ENCODE measurements around the gene NRAS.

The NRAS gene

GRCh38 chr1:114741963-114742746, 25.6 kb upstream of the NRAS start:
- no peak overlapping the region for H3K9ac ChIP-seq (ENCODE audit: low read length)
- H3K9me3 ChIP-seq (ENCODE audit: insufficient read depth, low read length) = no peaks in the 10 kb centered on the region
- H3K27me3 ChIP-seq (ENCODE audit: low read length) = no peaks in the 10 kb centered on the region
- peaks cover 77% of the 10 kb centered on the region for H3K36me3 ChIP-seq (ENCODE audit: low read length)
- no peak overlapping the region for H3K4me3 ChIP-seq (ENCODE audit: insufficient read depth, low read length, poor library complexity, severe bottlenecking)
- no peak overlapping the region for H3K4me2 ChIP-seq (ENCODE audit: low read depth, low read length, poor library complexity, severe bottlenecking)
- H2AFZ ChIP-seq (ENCODE audit: low read depth, low read length, severe bottlenecking) = no peak overlapping the region
- no peaks in the 10 kb centered on the region for H3K9me2 ChIP-seq (replicated peaks; ENCODE audit: insufficient read depth, low read length)
- H3F3A ChIP-seq (ENCODE audit: insufficient read depth) = peaks cover 17% of the 10 kb centered on the region; the same call in 1 of the 2 replicates
- TF ChIP-seq, protein P1, sequence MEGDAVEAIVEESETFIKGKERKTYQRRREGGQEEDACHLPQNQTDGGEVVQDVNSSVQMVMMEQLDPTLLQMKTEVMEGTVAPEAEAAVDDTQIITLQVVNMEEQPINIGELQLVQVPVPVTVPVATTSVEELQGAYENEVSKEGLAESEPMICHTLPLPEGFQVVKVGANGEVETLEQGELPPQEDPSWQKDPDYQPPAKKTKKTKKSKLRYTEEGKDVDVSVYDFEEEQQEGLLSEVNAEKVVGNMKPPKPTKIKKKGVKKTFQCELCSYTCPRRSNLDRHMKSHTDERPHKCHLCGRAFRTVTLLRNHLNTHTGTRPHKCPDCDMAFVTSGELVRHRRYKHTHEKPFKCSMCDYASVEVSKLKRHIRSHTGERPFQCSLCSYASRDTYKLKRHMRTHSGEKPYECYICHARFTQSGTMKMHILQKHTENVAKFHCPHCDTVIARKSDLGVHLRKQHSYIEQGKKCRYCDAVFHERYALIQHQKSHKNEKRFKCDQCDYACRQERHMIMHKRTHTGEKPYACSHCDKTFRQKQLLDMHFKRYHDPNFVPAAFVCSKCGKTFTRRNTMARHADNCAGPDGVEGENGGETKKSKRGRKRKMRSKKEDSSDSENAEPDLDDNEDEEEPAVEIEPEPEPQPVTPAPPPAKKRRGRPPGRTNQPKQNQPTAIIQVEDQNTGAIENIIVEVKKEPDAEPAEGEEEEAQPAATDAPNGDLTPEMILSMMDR (IDR thresholded peaks at IDR 0.05; ENCODE audit: insufficient read depth, low read length, poor library complexity, severe bottlenecking) = no peak
- TF ChIP-seq EZH2phosphoT487 (conservative IDR thresholded peaks at IDR 0.05; ENCODE audit: low read length) = no peak
- peaks cover 80% of the 10 kb centered on the region for H4K20me1 ChIP-seq (ENCODE audit: low read depth, low read length)
- H3K79me2 ChIP-seq (ENCODE audit: insufficient read depth, low read length) = peaks cover 98% of the 10 kb centered on the region
- no peak overlapping the region for H3K27ac ChIP-seq (ENCODE audit: low read depth, low read length)

DNA sequence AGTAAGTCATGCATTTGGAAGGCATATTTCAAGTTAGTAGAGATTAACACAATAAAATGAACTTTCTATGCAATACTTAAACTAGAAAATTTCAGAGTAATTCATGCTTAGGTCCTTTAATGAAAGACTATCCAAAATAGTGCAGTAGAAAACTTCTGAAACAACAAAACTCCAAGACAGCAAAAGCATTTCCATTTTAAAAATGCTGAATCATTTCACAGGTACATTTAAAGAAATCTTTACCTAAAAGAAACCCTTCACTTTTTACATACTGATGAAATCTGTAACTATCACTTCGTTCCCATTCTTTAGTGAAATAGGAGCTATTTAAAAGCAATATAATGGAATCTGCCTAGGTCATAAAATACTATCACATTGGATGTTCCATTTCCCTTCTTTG, 23.8 kb upstream of the NRAS start:
- Histone ChIP-seq H4K20me1 (ENCODE audit: low read depth, low read length) (peaks cover 72% of the 10 kb centered on the region), H3K4me3 (ENCODE audit: insufficient read depth, low read length, poor library complexity, severe bottlenecking) (no peak overlapping the region), H2AFZ (ENCODE audit: low read depth, low read length, severe bottlenecking) (no peak overlapping the region), H3K9ac (ENCODE audit: low read length) (no peak overlapping the region), H3K27me3 (ENCODE audit: low read length) (no peaks in the 10 kb centered on the region), H3K9me3 (ENCODE audit: insufficient read depth, low read length) (no peaks in the 10 kb centered on the region), H3K27ac (ENCODE audit: low read depth, low read length) (no peak overlapping the region), H3F3A (ENCODE audit: insufficient read depth) (0 out of 2 replicates have a peak, but pooled peaks cover 10% of the 10 kb centered on the region), H3K79me2 (ENCODE audit: insufficient read depth, low read length) (peaks cover 81% of the 10 kb centered on the region), H3K36me3 (ENCODE audit: low read length) (peaks cover 78% of the 10 kb centered on the region), H3K9me2 (replicated peaks; ENCODE audit: insufficient read depth, low read length) (no peaks in the 10 kb centered on the region), H3K4me2 (ENCODE audit: low read depth, low read length, poor library complexity, severe bottlenecking) (no peak overlapping the region)
- no peak for TF ChIP-seq EZH2phosphoT487 (conservative IDR thresholded peaks at IDR 0.05; ENCODE audit: low read length)
- TF ChIP-seq, protein P1 (IDR thresholded peaks at IDR 0.05; ENCODE audit: insufficient read depth, low read length, poor library complexity, severe bottlenecking) = no peak

DNA sequence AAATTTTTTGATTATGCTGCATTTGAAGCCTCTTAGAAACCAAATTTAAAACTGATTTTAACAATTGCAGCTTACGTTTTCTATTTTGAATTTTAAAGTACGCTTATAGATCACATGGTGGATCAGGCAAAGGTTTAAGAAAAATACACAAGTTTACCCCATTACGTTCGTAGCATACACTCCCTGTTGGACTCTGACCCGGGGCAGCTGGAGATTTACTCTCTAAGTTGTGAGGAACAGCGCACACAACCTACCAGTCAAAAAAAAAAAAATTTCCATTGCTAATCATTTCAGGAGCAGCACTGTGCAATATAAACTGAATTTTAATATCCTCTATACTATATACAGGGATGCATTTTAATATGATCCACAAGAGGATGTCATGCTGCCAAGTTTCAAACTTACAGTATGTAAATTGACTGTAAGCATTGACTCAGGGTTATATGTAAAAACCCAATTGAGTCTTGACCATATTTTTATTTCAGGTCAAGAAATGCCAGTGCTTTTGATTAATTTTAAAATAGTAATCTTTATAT, 20.8 kb upstream of the NRAS start:
- H4K20me1 ChIP-seq (ENCODE audit: low read depth, low read length) = peaks cover 45% of the 10 kb centered on the region
- no peak overlapping the region for H3K4me2 ChIP-seq (ENCODE audit: low read depth, low read length, poor library complexity, severe bottlenecking)
- no peak overlapping the region for H3K9ac ChIP-seq (ENCODE audit: low read length)
- H3F3A ChIP-seq (ENCODE audit: insufficient read depth) = 0 out of 2 replicates have a peak, but pooled peaks cover 8% of the 10 kb centered on the region
- H3K79me2 ChIP-seq (ENCODE audit: insufficient read depth, low read length) = peaks cover 52% of the 10 kb centered on the region
- TF ChIP-seq EZH2phosphoT487 (conservative IDR thresholded peaks at IDR 0.05; ENCODE audit: low read length) = no peak
- TF ChIP-seq, protein P1 (IDR thresholded peaks at IDR 0.05; ENCODE audit: insufficient read depth, low read length, poor library complexity, severe bottlenecking) = no peak
- peaks cover 87% of the 10 kb centered on the region for H3K36me3 ChIP-seq (ENCODE audit: low read length)
- H3K4me3 ChIP-seq (ENCODE audit: insufficient read depth, low read length, poor library complexity, severe bottlenecking) = no peak overlapping the region
- H2AFZ ChIP-seq (ENCODE audit: low read depth, low read length, severe bottlenecking) = no peak overlapping the region
- no peaks in the 10 kb centered on the region for H3K27me3 ChIP-seq (ENCODE audit: low read length)
- H3K27ac ChIP-seq (ENCODE audit: low read depth, low read length) = no peak overlapping the region
- no peaks in the 10 kb centered on the region for H3K9me3 ChIP-seq (ENCODE audit: insufficient read depth, low read length)
- no peaks in the 10 kb centered on the region for H3K9me2 ChIP-seq (replicated peaks; ENCODE audit: insufficient read depth, low read length)

Data from SU-DHL-6 (cell line).